ENCODE data around the gene PCDHB15.
"Not testable (repeated sequence)": the region's sequence is repeated elsewhere in the genome, so short reads cannot be mapped to it uniquely, and the experiment has no call there.

PCDHB15 gene

GRCh38 chr5:141245250-141245717 is at the start of gene PCDHB15:
TSS of gene PCDHB15 (plus strand) at chr5:141245395. CDS start at chr5:141245579, 184 bp downstream.
- peak; percentile 45 for DNase-seq (ENCODE audit: low spot score)

DNA sequence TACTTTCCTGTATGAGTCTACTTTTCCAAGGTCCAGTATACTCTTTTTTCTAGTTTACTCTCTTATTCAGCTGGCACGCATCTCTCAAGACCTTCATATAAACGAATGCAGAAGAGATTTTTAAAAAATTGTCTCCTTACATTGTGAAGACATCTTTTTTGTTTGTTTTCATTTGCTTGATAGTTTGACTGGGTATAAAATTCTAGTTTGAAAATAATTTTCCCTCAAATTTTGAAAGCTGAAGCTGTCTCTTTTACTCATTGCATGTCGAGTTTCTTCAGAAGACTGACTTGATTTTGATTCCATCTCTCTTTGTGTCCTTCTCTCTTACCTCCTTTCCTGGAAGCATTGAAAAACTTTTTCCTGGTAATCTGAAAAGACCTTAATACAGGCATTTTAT is 48.8 kb upstream of the PCDHB15 start:
- DNase-seq (ENCODE audit: low spot score) = no peak

GRCh38 chr5:141199359-141200235 is 45.6 kb upstream of the PCDHB15 start, which contains the start of gene PCDHB11:
TSS of gene PCDHB11 (plus strand) at chr5:141199627. CDS start at chr5:141199775, 148 bp downstream.
- peak; percentile 57 for DNase-seq (ENCODE audit: low spot score)

- not testable (repeated sequence) for DNase-seq (ENCODE audit: low spot score)
Measured at GRCh38 chr5:141201126-141201525, 44.1 kb upstream of the PCDHB15 start.

- DNase-seq (ENCODE audit: low spot score) = not testable (repeated sequence)
Measured at GRCh38 chr5:141201646-141202045, 43.5 kb upstream of the PCDHB15 start.

DNA sequence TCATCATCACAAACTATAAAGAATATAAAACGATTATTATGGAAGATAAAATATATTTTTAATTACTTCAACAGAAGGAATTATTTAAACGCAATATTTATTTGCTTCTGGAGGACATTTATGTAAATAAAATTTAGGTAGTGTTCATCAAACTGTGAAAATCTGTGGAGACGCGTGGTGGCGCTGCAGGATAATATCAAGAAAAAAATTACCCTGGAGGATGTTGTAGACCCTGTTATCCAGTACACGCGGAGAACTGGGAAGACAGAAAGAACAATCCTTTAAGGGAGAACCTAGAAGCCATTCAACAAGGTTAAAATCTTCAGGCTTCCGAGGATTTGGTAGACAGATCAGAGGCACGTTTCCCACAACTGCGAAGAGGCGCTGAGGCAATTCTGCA is 36.7 kb upstream of the PCDHB15 start, which contains the start of gene PCDHB12:
PCDHB12 (plus strand) TSS at position 242 of the 400 bp plus-strand sequence. CDS start 189 bp downstream, outside the sequence.
- peak; percentile 43 for DNase-seq (ENCODE audit: low spot score)

DNA sequence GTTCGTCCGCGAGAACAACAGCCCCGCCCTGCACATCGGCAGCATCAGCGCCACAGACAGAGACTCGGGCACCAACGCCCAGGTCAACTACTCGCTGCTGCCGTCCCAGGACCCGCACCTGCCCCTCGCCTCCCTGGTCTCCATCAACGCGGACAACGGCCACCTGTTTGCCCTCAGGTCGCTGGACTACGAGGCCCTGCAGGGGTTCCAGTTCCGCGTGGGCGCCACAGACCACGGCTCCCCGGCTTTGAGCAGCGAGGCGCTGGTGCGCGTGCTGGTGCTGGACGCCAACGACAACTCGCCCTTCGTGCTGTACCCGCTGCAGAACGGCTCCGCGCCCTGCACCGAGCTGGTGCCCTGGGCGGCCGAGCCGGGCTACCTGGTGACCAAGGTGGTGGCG is 34.9 kb upstream of the PCDHB15 start:
- DNase-seq (ENCODE audit: low spot score) = not testable (repeated sequence)

GRCh38 chr5:141210849-141211248 is 34.3 kb upstream of the PCDHB15 start:
- not testable (repeated sequence) for DNase-seq (ENCODE audit: low spot score)

DNA sequence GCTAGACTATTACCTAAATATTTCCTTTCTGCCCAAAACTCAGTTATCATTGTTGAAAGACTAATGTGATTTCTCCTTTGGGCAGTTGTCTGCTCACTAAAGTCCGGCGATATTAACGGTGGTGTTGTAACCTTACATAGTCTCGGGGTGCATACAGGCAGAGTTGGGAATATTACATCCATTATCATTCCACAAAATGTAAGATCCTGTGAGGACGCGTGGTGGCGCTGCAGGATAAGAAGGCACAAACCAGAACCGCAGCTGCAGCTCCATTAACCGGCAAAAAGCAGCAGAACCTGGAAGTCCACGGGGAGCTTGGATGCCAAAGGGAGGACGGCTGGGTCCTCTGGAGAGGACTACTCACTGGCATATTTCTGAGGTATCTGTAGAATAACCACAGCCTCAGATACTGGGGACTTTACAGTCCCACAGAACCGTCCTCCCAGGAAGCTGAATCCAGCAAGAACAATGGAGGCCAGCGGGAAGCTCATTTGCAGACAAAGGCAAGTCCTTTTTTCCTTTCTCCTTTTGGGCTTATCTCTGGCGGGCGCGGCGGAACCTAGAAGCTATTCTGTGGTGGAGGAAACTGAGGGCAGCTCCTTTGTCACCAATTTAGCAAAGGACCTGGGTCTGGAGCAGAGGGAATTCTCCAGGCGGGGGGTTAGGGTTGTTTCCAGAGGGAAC is 31.4 kb upstream of the PCDHB15 start, which contains the start of gene PCDHB13:
PCDHB13 (plus strand) TSS at position 264 of the 684 bp plus-strand sequence; CDS start at position 469, 205 bp downstream.
- not testable (repeated sequence) for DNase-seq (ENCODE audit: low spot score)

DNA sequence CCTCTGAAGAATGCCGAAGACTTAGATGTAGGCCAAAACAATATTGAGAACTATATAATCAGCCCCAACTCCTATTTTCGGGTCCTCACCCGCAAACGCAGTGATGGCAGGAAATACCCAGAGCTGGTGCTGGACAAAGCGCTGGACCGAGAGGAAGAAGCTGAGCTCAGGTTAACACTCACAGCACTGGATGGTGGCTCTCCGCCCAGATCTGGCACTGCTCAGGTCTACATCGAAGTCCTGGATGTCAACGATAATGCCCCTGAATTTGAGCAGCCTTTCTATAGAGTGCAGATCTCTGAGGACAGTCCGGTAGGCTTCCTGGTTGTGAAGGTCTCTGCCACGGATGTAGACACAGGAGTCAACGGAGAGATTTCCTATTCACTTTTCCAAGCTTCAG is 30.6 kb upstream of the PCDHB15 start:
- not testable (repeated sequence) for DNase-seq (ENCODE audit: low spot score)

DNA sequence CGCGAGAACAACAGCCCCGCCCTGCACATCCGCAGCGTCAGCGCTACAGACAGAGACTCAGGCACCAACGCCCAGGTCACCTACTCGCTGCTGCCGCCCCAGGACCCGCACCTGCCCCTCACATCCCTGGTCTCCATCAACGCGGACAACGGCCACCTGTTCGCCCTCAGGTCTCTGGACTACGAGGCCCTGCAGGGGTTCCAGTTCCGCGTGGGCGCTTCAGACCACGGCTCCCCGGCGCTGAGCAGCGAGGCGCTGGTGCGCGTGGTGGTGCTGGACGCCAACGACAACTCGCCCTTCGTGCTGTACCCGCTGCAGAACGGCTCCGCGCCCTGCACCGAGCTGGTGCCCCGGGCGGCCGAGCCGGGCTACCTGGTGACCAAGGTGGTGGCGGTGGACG is 29.7 kb upstream of the PCDHB15 start:
- DNase-seq (ENCODE audit: low spot score) = not testable (repeated sequence)

- not testable (repeated sequence) for DNase-seq (ENCODE audit: low spot score)
Measured at GRCh38 chr5:141216035-141216434, 29.2 kb upstream of the PCDHB15 start.

GRCh38 chr5:141223112-141223783 is 21.9 kb upstream of the PCDHB15 start, which contains the start of gene PCDHB14:
TSS of gene PCDHB14 (plus strand) at chr5:141223343. CDS start at chr5:141223506, 163 bp downstream.
- DNase-seq (ENCODE audit: low spot score) = peak; percentile 68

GRCh38 chr5:141224844-141225243 is 20.4 kb upstream of the PCDHB15 start:
- DNase-seq (ENCODE audit: low spot score) = not testable (repeated sequence)

- DNase-seq (ENCODE audit: low spot score) = not testable (repeated sequence)
Measured at GRCh38 chr5:141225421-141225820, 19.8 kb upstream of the PCDHB15 start.

DNA sequence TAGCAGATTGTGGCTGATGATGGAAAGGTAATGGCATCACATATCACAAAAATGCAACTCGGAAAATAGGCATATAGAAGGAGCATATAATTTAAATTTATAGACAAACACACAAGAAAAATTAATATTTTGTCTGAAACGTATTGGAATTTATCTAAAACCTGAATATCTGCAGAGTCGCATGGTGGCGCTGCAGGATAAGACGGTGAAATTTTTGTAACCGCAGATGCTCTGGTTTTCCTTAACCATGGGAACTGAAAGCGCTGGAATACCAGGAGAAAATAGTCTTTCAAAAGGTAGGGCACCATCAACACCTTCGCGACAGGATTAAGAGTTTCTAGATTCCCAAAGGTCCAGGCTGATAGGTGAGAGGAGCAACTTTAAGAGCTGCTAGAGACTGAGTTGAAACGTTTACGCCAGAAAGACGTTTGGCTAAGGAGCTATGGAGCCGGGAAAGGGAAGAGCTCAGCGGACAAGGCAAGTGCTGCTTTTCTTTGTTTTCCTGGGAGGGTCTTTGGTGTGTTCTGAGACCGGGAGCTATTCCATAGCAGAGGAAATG is 11.0 kb upstream of the PCDHB15 start:
- peak; percentile 4 for DNase-seq (ENCODE audit: low spot score)

- DNase-seq (ENCODE audit: low spot score) = not testable (repeated sequence)
Measured at GRCh38 chr5:141235922-141236321, 9.3 kb upstream of the PCDHB15 start.

DNA sequence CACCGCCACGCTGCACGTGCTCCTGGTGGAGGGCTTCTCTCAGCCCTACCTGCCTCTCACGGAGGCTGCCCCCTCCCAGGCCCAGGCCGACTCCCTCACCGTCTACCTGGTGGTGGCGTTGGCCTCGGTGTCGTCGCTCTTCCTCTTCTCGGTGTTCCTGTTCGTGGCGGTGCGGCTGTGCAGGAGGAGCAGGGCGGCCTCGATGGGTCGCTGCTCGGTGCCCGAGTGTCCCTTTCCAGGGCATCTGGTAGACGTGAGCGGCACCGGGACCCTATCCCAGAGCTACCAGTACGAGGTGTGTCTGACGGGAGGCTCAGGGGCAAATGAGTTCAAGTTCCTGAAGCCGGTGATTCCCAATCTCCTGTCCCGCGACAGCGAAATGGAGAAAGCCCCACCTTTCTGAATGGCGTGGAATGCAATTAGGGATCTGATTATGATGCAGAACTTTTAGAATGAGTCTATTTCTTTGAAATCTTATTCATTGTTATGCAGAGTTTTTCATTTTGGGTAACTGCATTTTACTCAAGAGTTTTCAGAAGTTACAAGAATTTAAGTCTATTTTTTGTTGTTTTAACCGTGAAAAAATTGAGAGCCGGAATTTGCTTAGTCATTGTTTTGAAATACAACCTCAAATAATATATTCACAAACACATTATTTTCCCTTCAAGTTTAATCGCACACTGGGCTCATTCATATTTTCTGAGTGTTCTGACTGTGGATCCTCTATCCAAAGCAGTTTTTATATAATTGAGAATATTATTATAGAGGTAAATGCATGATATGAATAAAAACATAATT is 8.5 kb upstream of the PCDHB15 start:
- no peak for DNase-seq (ENCODE audit: low spot score)

DNA sequence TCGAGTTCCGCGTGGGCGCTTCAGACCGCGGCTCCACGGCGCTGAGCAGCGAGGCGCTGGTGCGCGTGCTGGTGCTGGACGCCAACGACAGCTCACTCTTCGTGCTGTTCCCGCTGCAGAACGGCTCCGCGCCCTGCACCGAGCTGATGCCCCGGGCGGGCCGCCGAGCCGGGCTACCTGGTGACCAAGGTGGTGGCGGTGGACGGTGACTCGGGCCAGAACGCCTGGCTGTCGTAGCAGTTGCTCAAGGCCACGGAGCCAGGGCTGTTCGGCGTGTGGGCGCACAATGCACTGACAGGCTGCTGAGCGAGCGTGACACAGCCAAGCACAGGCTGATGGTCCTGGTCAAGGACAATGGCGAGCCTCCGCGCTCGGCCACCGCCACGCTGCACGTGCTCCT is 3.7 kb upstream of the PCDHB15 start:
- DNase-seq (ENCODE audit: low spot score) = no peak

- not testable (repeated sequence) for DNase-seq (ENCODE audit: low spot score)
Measured at GRCh38 chr5:141246971-141247370, 1.8 kb downstream of the PCDHB15 start.

Data from cerebellar cortex (tissue), 1 donor.